Endodermal cell (in vitro differentiated cells): ENCODE measurements around the gene ALOX15B. TPM values are rescaled to one million over a fixed set of nuclear protein-coding genes. Genes with fewer than 3 reads are reported as not detected.

Source experiments
- DNase-seq: peaks from one replicate; pipeline ENCODE4 v3.0.0-alpha.2; 2017
- H3K27ac ChIP-seq: 2 replicates; pipeline ENCODE4 v1.5.1; 2013; ENCODE audit warnings: mild to moderate bottlenecking, low read depth, low read length, moderate library complexity
- H3K27me3 ChIP-seq: 2 replicates; pipeline ENCODE4 v1.6.1; 2013; ENCODE audit warnings: mild to moderate bottlenecking, low read length, moderate library complexity; ENCODE audit not compliant: insufficient read depth, control insufficient read depth, poor library complexity, severe bottlenecking
- H3K36me3 ChIP-seq: 2 replicates; pipeline ENCODE4 v1.7.0; 2013; ENCODE audit warnings: mild to moderate bottlenecking, low read length, moderate library complexity; ENCODE audit not compliant: control insufficient read depth, insufficient read depth
- H3K4me1 ChIP-seq: one replicate; pipeline ENCODE4 v1.7.0; 2013; ENCODE audit warnings: low read length; ENCODE audit not compliant: control insufficient read depth, insufficient read depth
- H3K4me3 ChIP-seq: 2 replicates; pipeline ENCODE4 v1.5.1; 2013; ENCODE audit warnings: mild to moderate bottlenecking, low read length, moderate library complexity
- H3K9ac ChIP-seq: 2 replicates; pipeline ENCODE4 v1.6.1; 2013; ENCODE audit warnings: mild to moderate bottlenecking, low read length, moderate library complexity; ENCODE audit not compliant: poor library complexity, severe bottlenecking; ENCODE audit errors: extremely low read depth
- H3K9me3 ChIP-seq: 2 replicates; pipeline ENCODE4 v1.6.1; 2013; ENCODE audit warnings: mild to moderate bottlenecking, low read length, moderate library complexity; ENCODE audit not compliant: control insufficient read depth
- H3K27ac Mint-ChIP-seq: 2 replicates; pipeline ENCODE4 v1.8.0; 2020; ENCODE audit warnings: mixed read lengths
- H3K27me3 Mint-ChIP-seq: 2 replicates; pipeline ENCODE4 v1.8.0; 2021; ENCODE audit warnings: mild to moderate bottlenecking, mixed read lengths; ENCODE audit not compliant: insufficient read depth
- H3K36me3 Mint-ChIP-seq: 2 replicates; pipeline ENCODE4 v1.8.0; 2020; ENCODE audit warnings: low read depth, mixed read lengths
- H3K4me1 Mint-ChIP-seq: 2 replicates; pipeline ENCODE4 v1.8.0; 2020; ENCODE audit warnings: mixed read lengths
- H3K4me3 Mint-ChIP-seq: 2 replicates; pipeline ENCODE4 v1.8.0; 2020; ENCODE audit warnings: mild to moderate bottlenecking, moderate library complexity, mixed read lengths
- H3K9me3 Mint-ChIP-seq: 2 replicates; pipeline ENCODE4 v1.8.0; 2020; ENCODE audit warnings: mild to moderate bottlenecking, mixed read lengths
- WGBS, 2 experiments: methylation state at CpG; one replicate each; pipeline versions ENCODE4 v1.1.5 to v1.1.7; 2013; ENCODE audit warnings: missing lambda C conversion rate in 2 of 2, mixed read lengths in 1 of 2; ENCODE audit not compliant: insufficient coverage in 1 of 2, insufficient read length in 1 of 2; 5-methylcytosine and 5-hydroxymethylcytosine counted together
- total RNA-seq, 2 donors: library from RNA; stranded (reverse); fragmentation: NEBNext Ultra II Directional in 1 of 2; extraction: Animal tissue kit (Norgen Biotek cat#: 25700) in 1 of 2; gene quantifications; 2 replicates in 1 of 2; 3 replicates in 1 of 2; pipeline ENCODE4 v1.2.1, GENCODE V29; 2021
- TF ChIP-seq, protein P1 (sequence below): fragments of 200-600 bp; sonication (generic); conservative IDR thresholded peaks from 2 replicates; pipeline ENCODE4 v1.5.0; 2021; ENCODE audit warnings: antibody characterized with exemption, mild to moderate bottlenecking

Gene ALOX15B
- total RNA-seq, 2 donors from 2014 or later = not detected

GRCh38 chr17:8081876-8082275 is 43.0 kb downstream of the ALOX15B start:
- Mint-ChIP-seq H3K36me3 (no peaks in the 10 kb centered on the region), H3K27me3 (peaks cover 84% of the 10 kb centered on the region), H3K4me1 (peaks cover 4% of the 10 kb centered on the region), H3K9me3 (peaks cover 2% of the 10 kb centered on the region), H3K4me3 (no peak overlapping the region), H3K27ac (no peak overlapping the region)
- Histone ChIP-seq H3K36me3 (no peaks in the 10 kb centered on the region), H3K27ac (no peak overlapping the region), H3K9ac (no peak overlapping the region), H3K9me3 (no peaks in the 10 kb centered on the region), H3K4me3 (no peak overlapping the region), H3K27me3 (peaks cover 63% of the 10 kb centered on the region), H3K4me1 (no peaks in the 10 kb centered on the region)
- TF ChIP-seq, protein P1, sequence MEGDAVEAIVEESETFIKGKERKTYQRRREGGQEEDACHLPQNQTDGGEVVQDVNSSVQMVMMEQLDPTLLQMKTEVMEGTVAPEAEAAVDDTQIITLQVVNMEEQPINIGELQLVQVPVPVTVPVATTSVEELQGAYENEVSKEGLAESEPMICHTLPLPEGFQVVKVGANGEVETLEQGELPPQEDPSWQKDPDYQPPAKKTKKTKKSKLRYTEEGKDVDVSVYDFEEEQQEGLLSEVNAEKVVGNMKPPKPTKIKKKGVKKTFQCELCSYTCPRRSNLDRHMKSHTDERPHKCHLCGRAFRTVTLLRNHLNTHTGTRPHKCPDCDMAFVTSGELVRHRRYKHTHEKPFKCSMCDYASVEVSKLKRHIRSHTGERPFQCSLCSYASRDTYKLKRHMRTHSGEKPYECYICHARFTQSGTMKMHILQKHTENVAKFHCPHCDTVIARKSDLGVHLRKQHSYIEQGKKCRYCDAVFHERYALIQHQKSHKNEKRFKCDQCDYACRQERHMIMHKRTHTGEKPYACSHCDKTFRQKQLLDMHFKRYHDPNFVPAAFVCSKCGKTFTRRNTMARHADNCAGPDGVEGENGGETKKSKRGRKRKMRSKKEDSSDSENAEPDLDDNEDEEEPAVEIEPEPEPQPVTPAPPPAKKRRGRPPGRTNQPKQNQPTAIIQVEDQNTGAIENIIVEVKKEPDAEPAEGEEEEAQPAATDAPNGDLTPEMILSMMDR = no peak
- DNase-seq = no peak
- 88 to 95% methylated on average over 2 to 3 of the region's 3 CpGs for WGBS, 2 experiments

DNA sequence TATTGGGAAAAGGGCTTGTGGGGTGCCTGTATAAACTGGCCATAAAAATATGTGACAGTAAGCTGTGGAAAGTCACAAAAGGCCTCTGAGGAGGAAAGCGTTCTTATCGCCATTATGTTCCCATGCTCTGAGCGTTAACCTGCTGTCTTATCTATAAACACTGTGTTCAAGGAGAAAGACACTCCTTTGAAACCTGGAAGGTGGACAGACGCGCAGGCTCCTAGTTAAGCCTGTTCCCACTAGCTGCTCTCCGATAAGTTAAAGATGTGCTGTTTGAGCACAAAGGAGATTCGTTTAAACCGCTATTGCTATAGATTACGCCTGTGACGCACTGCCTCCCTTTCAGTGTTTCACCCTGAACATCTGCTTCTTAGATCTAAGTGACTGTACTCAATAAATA is 43.4 kb downstream of the ALOX15B start:
- Histone ChIP-seq H3K27me3 (peaks cover 59% of the 10 kb centered on the region), H3K9ac (no peak overlapping the region), H3K9me3 (no peaks in the 10 kb centered on the region), H3K4me3 (no peak overlapping the region), H3K4me1 (no peaks in the 10 kb centered on the region), H3K36me3 (no peaks in the 10 kb centered on the region), H3K27ac (no peak overlapping the region)
- no peak for DNase-seq
- Mint-ChIP-seq H3K36me3 (no peaks in the 10 kb centered on the region), H3K4me1 (peaks cover 4% of the 10 kb centered on the region), H3K9me3 (peaks cover 2% of the 10 kb centered on the region), H3K27ac (no peak overlapping the region), H3K27me3 (peaks cover 82% of the 10 kb centered on the region), H3K4me3 (no peak overlapping the region)
- WGBS, 2 experiments = 94 to 96% methylated on average over 10 of the region's 10 CpGs
- TF ChIP-seq, protein P1 = no peak

- H3K4me1 ChIP-seq = no peaks in the 10 kb centered on the region
- H3K36me3 ChIP-seq = no peaks in the 10 kb centered on the region
- no peak overlapping the region for H3K4me3 Mint-ChIP-seq
- peaks cover 4% of the 10 kb centered on the region for H3K4me1 Mint-ChIP-seq
- no peak overlapping the region for H3K27ac ChIP-seq
- 90 to 98% methylated on average over 5 to 6 of the region's 6 CpGs for WGBS, 2 experiments
- H3K9me3 Mint-ChIP-seq = no peaks in the 10 kb centered on the region
- no peak for DNase-seq
- H3K9ac ChIP-seq = no peak overlapping the region
- H3K27me3 Mint-ChIP-seq = peaks cover 77% of the 10 kb centered on the region
- no peak overlapping the region for H3K4me3 ChIP-seq
- no peak overlapping the region for H3K27ac Mint-ChIP-seq
- no peaks in the 10 kb centered on the region for H3K36me3 Mint-ChIP-seq
- H3K9me3 ChIP-seq = no peaks in the 10 kb centered on the region
- peaks cover 48% of the 10 kb centered on the region for H3K27me3 ChIP-seq
- TF ChIP-seq, protein P1 = no peak
These were observed 45.4 kb downstream of the ALOX15B start for GRCh38 chr17:8084250-8084649.
